ENCODE measurements around the gene PANK4.

PANK4 gene

DNA sequence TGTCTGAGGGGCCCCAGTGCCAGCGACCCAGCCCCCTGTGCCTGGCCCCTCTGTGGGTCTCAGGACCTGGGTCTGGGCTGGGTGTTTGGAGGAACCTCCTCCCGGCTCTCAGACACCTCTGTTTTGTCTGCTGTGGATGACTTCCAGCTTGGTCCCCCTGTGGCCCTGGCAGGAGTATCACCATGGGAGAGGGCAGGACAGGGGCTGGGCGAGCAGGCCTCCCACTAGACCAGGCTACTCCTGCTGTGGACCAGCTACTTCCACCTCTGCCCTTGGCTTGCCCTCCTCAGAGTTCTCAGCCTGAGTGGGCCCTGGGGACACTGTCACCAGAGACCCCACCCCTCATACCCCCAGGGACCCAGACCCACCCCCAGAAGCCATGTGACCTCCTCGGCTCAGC, 28.5 kb downstream of the PANK4 start:
- DNase-seq (ENCODE audit: low read depth, low spot score): no peak

- no peak for DNase-seq (ENCODE audit: low read depth, low spot score)
Observed at GRCh38 chr1:2496746-2497145, 29.6 kb downstream of the PANK4 start.

- DNase-seq (ENCODE audit: low read depth, low spot score): no peak
Observed at GRCh38 chr1:2496087-2496622, 30.2 kb downstream of the PANK4 start.

DNA sequence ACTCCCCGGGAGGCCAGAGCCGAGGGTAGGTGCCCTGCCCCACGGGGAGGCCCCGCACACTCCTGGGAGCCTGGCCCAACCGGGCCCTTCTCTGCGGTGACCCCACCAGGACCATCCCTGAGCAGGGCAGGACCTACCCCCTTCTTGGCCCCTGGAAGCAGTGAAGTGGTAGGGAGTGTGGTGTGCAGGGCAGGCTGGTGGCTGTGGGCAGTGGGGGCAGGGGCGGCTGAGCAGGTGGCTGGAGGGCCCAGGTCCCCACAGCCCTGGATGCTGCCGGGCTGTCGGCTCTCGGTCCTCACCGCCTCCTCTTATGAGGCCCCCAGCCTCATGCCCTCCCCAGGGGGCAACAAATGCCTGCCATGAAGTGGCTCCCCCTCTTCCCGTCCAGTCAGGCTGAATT, 30.9 kb downstream of the PANK4 start:
- no peak for DNase-seq (ENCODE audit: low read depth, low spot score)

DNA sequence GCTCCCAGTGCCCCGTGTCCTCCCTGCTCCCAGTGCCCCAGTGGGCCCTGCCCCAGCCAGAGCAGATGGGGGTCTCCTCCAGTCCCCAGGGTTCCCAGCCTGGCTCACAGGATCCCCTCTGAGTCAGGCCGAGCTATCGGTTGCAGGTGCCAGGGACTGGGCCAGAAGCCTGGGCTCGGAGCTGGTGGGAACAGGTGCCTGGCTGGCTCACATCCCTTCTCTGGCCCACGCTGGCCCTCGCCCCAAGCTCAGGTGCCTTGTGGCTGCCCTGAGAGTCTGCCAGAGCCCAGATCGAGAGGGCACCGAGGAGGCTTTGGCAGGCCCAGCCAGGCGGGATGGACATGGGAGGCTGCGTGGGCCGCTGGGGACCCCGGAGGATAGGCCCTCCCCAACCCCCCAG, 31.4 kb downstream of the PANK4 start:
- no peak for DNase-seq (ENCODE audit: low read depth, low spot score)

GRCh38 chr1:2494323-2494693, 32.1 kb downstream of the PANK4 start:
- DNase-seq (ENCODE audit: low read depth, low spot score): no peak

- DNase-seq (ENCODE audit: low read depth, low spot score): no peak
Observed at GRCh38 chr1:2493691-2494322, 32.6 kb downstream of the PANK4 start.

DNA sequence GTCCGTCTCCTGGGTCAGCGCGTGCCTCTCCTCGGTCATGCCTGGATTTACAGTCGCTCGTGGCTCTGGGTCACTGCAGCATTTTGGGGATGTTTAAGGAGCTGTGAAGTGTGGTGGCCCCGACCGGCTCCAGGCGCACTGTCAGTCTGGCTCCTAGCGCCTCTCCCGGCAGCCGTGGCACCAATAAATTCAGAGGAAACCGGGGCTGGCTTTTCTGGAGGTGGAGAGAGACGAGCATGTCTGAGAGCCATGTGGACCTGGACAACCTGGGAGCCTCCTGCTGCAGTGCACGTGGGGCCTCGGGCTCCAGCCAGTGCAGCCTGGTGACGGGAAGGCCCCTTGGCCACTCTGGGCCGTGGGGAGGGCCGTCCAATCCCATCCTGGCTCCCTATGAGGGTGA, 33.2 kb downstream of the PANK4 start:
- no peak for DNase-seq (ENCODE audit: low read depth, low spot score)

GRCh38 chr1:2492091-2492490, 34.3 kb downstream of the PANK4 start:
- DNase-seq (ENCODE audit: low read depth, low spot score): no peak

GRCh38 chr1:2489615-2490014, 36.8 kb downstream of the PANK4 start:
- no peak for DNase-seq (ENCODE audit: low read depth, low spot score)

GRCh38 chr1:2488688-2489087, 37.7 kb downstream of the PANK4 start:
- DNase-seq (ENCODE audit: low read depth, low spot score): no peak

DNA sequence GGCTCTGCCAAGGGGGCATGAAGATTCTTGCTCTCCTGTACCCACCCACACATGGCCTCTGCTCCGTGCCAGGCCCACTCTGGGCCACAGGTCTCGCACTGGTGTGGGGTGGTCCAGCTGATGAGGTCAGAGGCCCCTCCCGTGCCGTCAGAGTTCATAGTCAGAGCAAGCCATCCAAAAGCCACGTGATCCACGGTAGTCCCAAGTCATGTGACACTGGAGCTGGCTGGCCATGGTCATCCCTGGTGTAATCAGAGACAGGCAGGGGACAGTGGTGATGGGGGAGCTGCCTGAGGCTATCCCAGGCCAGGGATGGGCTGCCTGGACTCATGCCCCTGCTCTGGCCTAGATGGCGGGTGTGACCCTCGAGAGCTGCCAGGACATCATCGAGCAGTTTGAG, 39.8 kb downstream of the PANK4 start:
- DNase-seq (ENCODE audit: low read depth, low spot score): no peak

GRCh38 chr1:2486041-2486440, 40.4 kb downstream of the PANK4 start:
- no peak for DNase-seq (ENCODE audit: low read depth, low spot score)

- DNase-seq (ENCODE audit: low read depth, low spot score): no peak
Observed at GRCh38 chr1:2483970-2484369, 42.4 kb downstream of the PANK4 start.

- DNase-seq (ENCODE audit: low read depth, low spot score): no peak
Observed at GRCh38 chr1:2483026-2483425, 43.4 kb downstream of the PANK4 start.

- DNase-seq (ENCODE audit: low read depth, low spot score): no peak
Observed at GRCh38 chr1:2482588-2482987, 43.8 kb downstream of the PANK4 start.

DNA sequence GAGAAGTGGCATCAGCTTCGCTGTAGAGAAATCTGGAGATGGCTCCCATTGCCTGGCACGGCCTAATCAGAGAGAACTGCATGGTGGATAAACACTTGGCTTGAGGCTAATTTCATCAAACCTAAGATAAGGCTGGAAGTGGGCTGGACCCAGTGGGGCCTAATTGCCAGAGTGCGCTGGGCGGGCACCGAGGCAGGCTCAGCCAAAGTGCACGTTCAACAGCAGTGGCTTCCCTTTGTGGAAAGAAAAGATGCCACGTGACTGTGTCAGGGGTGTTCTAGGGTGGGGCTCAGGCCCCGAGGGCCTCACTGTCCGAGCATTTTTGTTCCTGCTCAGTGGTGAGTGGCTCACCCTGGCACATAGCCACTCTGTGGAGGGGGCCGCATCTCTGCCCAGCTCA, 44.5 kb downstream of the PANK4 start:
- DNase-seq (ENCODE audit: low read depth, low spot score): no peak

GRCh38 chr1:2480986-2481364, 45.4 kb downstream of the PANK4 start:
- no peak for DNase-seq (ENCODE audit: low read depth, low spot score)

GRCh38 chr1:2480236-2480985, 46.0 kb downstream of the PANK4 start:
- DNase-seq (ENCODE audit: low read depth, low spot score): no peak

GRCh38 chr1:2479618-2480017, 46.8 kb downstream of the PANK4 start:
- no peak for DNase-seq (ENCODE audit: low read depth, low spot score)

DNA sequence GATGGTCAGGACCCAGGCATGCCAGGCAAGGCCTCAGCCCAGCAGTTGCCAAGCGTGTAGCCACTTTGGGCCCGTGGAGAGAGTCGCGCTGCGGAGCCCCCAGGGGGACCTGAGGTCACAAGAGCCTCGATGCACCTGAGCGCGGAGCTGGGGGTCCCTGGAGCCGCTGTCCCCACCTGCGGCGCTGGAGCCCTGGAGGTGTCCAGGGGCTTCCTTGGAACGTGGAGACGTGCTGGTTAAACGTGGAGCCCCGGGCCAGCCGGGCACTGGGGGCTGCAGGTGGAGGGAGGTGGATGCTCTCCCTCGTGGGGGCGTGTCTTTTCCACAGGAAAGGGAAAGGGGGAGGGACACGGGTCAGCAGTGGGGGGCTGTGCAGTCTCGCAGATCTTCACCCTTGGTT, 47.2 kb downstream of the PANK4 start:
- DNase-seq (ENCODE audit: low read depth, low spot score): no peak

DNA sequence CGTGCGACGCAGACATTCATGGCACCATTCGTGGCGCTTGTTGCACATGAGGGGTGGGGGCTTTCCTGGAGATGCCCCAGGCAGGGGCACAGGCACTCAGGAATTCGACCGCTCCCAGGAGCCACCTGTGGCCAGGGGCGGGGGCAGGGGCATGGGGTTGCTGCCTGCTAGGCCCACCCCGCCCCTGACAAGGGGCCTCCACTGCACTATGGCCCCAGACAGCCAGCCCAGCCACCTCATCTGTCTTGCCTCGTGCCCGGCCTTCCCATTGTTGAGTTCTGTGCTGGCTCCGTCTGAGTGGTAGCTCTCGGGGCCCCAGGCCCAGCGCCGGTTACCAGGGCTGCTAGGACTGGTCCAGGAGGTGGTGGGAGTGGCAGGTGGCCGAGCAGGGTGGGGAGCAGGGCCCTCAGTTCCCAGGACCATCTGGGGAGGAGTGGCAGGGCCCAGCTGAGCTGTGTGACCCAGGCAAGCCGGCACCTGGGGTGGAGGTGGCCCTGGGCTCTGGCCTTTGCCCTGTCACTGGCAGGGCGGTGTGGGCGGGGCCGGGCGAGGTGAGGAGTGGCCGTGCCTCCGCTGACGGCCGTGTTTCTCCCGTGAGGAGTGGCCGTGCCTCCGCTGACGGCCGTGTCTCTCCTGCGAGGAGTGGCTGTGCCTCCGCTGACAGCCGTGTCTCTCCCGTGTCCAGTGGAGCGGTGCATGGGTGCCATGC, 48.5 kb downstream of the PANK4 start:
- DNase-seq (ENCODE audit: low read depth, low spot score): no peak

- no peak for DNase-seq (ENCODE audit: low read depth, low spot score)
Observed at GRCh38 chr1:2477309-2477708, 49.1 kb downstream of the PANK4 start.

Data from activated naive CD8-positive, alpha-beta T cell treated with anti-CD3 and anti-CD28 coated beads, Interleukin-2, amount 50 U/mL, for 16 hours (primary cell).